ENCODE measurements around the gene LPCAT1. TPM values are rescaled to one million over a fixed set of nuclear protein-coding genes. Genes with fewer than 3 reads are reported as not detected.
A peak's percentile ranks its signal among the peaks of the same experiment; 100 is the strongest.

LPCAT1 gene
- total and polyA plus RNA-seq, 2 experiments from 2014 or later, result 78.0 to 255 TPM

DNA sequence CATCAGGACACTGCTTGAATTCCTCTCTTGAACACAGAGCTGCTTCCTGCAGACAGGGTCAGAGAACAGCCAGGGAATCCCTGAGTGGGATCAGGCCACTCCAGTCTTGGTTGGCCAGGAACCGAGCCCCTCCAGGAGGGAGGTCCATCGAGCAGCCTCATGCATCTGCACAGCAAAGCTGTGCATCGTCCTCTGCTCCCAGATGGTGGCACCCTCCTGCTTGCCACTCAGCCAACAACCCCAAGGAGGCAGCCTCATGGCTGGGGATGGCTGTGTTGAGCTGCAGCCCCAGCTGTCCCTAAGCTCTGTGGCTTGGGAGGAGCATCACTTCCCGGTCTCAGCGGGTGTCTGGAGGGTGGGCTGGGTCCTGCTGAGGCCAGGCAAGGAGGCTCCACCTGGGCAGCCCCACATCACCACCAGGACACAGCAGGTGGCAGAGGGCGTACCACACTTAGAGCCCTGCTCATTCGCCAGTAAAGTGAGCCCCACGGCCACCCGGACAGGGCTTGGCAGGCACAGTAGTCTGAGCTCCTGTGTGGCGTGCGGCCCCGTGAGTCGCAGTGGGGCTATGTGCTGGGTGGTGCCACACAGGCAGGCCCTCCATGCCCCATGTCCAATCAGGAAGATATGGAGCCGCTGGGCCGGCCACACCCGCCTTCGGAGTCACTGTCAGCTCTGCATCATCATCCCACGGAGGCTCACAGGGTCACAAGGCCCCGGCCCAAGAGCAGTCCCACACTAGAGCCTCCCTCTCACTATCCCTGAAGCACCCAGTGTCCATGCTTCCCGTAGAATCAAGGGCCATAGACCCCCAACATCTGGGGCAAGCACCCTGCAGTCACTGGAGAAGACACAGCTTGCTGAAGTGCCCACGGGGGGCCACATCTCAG is 11.9 kb downstream of the LPCAT1 start:
- H3K4me1 Mint-ChIP-seq, result peaks cover 81% of the 10 kb centered on the region
- peaks cover 4% of the 10 kb centered on the region; the same call in 1 of the 2 replicates for H3K36me3 ChIP-seq (ENCODE audit: insufficient read depth)
- peaks cover 45% of the 10 kb centered on the region for H3K4me1 ChIP-seq (ENCODE audit: insufficient read depth)
- DNase-seq (ENCODE audit: low spot score) (no peak), ATAC-seq (peak; percentile 1; the same call in 2 of the 3 replicates)
- H3K27ac Mint-ChIP-seq, result peak overlapping the region; percentile 99
- H3K27me3 Mint-ChIP-seq (ENCODE audit: insufficient read depth, low read depth, poor library complexity), result peaks cover 34% of the 10 kb centered on the region
- no peak overlapping the region for H2AFZ ChIP-seq
- H4K20me1 ChIP-seq (replicated peaks; ENCODE audit: insufficient read depth), result peaks cover 25% of the 10 kb centered on the region; the same call in 1 of the 2 replicates
- H3K4me2 ChIP-seq, result peak overlapping the region; percentile 71; the same call in 1 of the 2 replicates
- H3F3A ChIP-seq (replicated peaks; ENCODE audit: low read depth), result peaks cover 22% of the 10 kb centered on the region
- H3K79me2 ChIP-seq (replicated peaks; ENCODE audit: insufficient read depth), result peaks cover 88% of the 10 kb centered on the region
- H3K9me2 ChIP-seq (ENCODE audit: insufficient read depth), result no peaks in the 10 kb centered on the region
- TF ChIP-seq NANOG (IDR thresholded peaks at IDR 0.05; ENCODE audit: borderline replicate concordance), result no peak
- TF ChIP-seq, protein P1, sequence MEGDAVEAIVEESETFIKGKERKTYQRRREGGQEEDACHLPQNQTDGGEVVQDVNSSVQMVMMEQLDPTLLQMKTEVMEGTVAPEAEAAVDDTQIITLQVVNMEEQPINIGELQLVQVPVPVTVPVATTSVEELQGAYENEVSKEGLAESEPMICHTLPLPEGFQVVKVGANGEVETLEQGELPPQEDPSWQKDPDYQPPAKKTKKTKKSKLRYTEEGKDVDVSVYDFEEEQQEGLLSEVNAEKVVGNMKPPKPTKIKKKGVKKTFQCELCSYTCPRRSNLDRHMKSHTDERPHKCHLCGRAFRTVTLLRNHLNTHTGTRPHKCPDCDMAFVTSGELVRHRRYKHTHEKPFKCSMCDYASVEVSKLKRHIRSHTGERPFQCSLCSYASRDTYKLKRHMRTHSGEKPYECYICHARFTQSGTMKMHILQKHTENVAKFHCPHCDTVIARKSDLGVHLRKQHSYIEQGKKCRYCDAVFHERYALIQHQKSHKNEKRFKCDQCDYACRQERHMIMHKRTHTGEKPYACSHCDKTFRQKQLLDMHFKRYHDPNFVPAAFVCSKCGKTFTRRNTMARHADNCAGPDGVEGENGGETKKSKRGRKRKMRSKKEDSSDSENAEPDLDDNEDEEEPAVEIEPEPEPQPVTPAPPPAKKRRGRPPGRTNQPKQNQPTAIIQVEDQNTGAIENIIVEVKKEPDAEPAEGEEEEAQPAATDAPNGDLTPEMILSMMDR (conservative IDR thresholded peaks at IDR 0.05; ENCODE audit: low read depth in 2 of 2), result peak in 1 of 2 experiments; percentile 52; a peak in 2 of 4 replicates
- H3K4me3 Mint-ChIP-seq, result no peak overlapping the region
- H3K27ac ChIP-seq (ENCODE audit: low read depth), result peak overlapping the region; percentile 99; the same call in 1 of the 2 replicates
- peaks cover 55% of the 10 kb centered on the region for H3K36me3 Mint-ChIP-seq (ENCODE audit: low read depth)
- no peaks in the 10 kb centered on the region for H3K27me3 ChIP-seq (ENCODE audit: insufficient read depth)
- no peak overlapping the region for H3K4me3 ChIP-seq
- H3K9me3 Mint-ChIP-seq, result no peaks in the 10 kb centered on the region; the same call in 2 of the 3 replicates

DNA sequence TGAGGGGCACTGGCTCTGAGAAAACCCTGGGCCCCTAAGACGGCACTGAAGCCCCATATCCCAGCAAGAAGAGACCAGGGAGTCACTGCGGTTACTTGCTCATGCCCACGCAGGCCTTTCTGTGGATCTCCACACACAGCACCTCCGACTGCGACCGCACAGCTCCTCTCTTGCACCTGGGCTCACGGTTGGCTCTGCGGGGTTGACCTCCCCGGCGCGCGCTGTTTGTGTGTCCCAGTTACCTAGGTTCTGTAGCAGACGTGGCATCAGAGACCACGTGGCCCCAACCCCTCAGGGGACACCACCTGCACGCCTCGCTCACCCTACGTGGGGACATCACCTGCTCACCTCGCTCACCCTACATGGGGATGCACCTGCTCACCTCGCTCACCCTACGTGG is 12.7 kb downstream of the LPCAT1 start:
- H3K4me1 Mint-ChIP-seq, result peaks cover 80% of the 10 kb centered on the region

More for the DNA sequence above, 12.7 kb downstream of the LPCAT1 start:
- Mint-ChIP-seq H3K36me3 (ENCODE audit: low read depth) (peaks cover 54% of the 10 kb centered on the region), H3K4me3 (no peak overlapping the region), H3K9me3 (no peaks in the 10 kb centered on the region; the same call in 2 of the 3 replicates), H3K27me3 (ENCODE audit: insufficient read depth, low read depth, poor library complexity) (peaks cover 30% of the 10 kb centered on the region), H3K27ac (no peak overlapping the region; the same call in 1 of the 2 replicates)
- TF ChIP-seq CREB1 (CRISPR knock-in tag; IDR thresholded peaks at IDR 0.05; ENCODE audit: low read depth) (no peak), NANOG (IDR thresholded peaks at IDR 0.05; ENCODE audit: borderline replicate concordance) (no peak), ZNF114 (CRISPR knock-in tag; IDR thresholded peaks at IDR 0.05) (no peak), STAT1 (IDR thresholded peaks at IDR 0.05; ENCODE audit: unreplicated experiment) (no peak)
- TF ChIP-seq, protein P1 (conservative IDR thresholded peaks at IDR 0.05; ENCODE audit: low read depth in 2 of 2), result no peak
- H3F3A ChIP-seq (replicated peaks; ENCODE audit: low read depth), result peaks cover 15% of the 10 kb centered on the region
- H3K36me3 ChIP-seq (ENCODE audit: insufficient read depth), result peaks cover 4% of the 10 kb centered on the region; the same call in 1 of the 2 replicates
- H4K20me1 ChIP-seq (replicated peaks; ENCODE audit: insufficient read depth), result peaks cover 25% of the 10 kb centered on the region; the same call in 1 of the 2 replicates
- no peak overlapping the region for H3K27ac ChIP-seq (ENCODE audit: low read depth)
- no peaks in the 10 kb centered on the region for H3K9me2 ChIP-seq (ENCODE audit: insufficient read depth)
- H3K4me1 ChIP-seq (ENCODE audit: insufficient read depth), result peaks cover 44% of the 10 kb centered on the region
- no peak overlapping the region for H3K4me2 ChIP-seq
- no peak overlapping the region for H3K4me3 ChIP-seq
- DNase-seq (ENCODE audit: low spot score), result no peak
- peaks cover 88% of the 10 kb centered on the region for H3K79me2 ChIP-seq (replicated peaks; ENCODE audit: insufficient read depth)
- H2AFZ ChIP-seq, result no peak overlapping the region
- no peak for ATAC-seq
- no peaks in the 10 kb centered on the region for H3K27me3 ChIP-seq (ENCODE audit: insufficient read depth)

Data from GM23338 (cell line).